ENCODE measurements around the gene TUBA3E.
"Not testable (repeated sequence)": the region's sequence is repeated elsewhere in the genome, so short reads cannot be mapped to it uniquely, and the experiment has no call there.

Gene TUBA3E

GRCh38 chr2:130190237-130190636, 8.0 kb downstream of the TUBA3E start:
- DNase-seq = no peak

DNA sequence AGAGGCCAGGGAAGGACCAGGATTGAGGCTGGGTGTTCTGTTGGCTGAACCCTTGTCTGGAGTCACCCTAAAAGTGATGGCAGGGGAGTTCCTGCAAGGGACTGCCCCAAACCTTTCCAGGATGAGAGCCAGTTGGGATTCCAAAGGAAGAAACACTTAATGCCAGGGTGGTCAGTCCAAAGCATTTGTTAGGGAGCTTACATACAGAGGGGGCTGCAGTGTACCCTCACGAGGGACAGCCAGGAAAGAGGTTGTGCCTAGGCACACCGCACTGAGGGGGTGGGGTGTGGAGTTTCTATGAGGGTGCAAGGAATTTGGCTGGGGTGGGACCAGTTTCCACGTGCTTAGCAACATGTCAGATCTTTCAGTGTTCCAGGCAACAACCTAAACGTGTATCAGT, 9.3 kb downstream of the TUBA3E start:
- DNase-seq = not testable (repeated sequence)

DNA sequence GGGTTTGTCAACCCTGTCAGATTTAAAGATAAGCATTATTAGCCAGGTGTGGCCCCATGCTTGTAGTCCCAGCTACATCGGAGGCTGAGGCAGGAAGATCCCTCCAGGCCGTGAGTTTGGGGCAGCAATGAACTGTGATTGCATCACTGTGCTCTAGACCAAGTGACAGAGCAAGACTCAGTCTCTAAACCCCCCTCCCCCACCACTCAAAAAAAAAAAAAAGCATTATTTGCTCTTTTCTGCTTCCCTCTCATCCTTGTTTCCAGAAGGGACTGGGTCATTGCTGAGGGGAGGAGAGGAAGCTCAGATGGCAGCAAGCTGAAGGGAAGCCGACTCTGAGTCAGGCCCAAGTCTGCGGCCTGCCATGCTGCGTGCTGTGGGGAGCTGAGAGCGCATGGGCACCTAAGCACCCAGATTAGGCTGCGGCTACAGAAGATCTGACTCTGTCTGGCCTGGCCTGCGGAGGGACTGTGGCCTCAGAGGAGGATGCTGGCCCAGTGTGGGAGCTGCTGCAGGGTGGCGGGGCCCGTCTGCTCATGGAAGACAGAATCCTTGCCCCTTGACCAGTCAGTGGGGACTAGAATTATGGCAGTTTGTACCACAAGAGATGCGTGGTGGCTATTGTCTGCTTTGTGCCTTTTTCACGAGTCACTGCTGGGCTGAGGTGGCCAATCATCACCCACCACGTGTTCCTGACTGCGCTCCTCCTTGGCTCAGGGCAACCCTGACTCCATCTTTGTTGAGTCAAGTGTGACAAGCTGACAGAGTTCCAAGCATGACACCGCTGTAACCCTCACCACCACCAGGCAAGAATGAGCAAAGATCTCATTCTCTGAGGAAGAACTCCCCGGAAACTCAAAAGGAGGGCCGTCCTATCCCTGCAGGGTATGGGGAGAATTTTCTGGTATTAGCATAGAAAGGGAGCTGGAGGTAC, 10.1 kb downstream of the TUBA3E start:
- DNase-seq = not testable (repeated sequence)

GRCh38 chr2:130187268-130187667, 11.0 kb downstream of the TUBA3E start:
- no peak for DNase-seq

DNA sequence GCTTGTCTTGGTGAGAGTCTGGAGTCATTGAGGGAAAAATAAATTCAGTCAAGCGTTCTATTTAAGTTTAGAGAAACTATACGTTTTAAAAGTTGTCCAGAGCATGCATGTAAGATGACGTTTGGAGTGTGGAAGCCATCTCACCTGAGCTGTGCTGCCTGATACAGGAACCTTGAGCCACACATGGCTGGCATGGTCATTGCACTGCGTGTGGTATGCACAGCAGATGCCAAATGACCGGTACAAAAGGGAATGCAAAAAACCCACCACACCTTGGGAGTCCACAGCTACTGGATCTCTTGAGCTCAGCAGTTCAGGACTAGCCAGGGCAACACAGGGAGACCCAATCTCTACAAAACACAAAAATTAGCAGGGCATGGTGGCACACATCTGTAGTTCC, 11.8 kb downstream of the TUBA3E start:
- DNase-seq = no peak

DNA sequence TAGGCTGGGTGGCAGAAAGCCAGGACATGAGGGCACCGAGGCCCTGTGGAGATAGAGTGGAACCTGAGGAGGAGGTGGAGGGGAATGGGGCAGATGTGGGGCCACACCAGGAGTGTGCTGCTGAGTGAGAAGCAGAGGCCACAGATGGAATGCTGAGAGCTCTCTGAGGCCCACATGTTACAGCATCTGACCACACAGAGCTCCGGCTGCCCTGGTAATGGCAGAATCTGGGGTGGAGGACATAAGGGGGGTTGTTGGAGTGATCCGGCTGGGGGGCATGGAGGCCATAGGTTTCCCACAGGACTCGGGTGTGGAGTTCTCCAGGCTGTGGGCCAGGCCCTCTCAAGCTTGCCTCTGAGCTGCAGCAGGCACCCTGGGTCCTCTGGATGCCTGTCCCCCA, 12.3 kb downstream of the TUBA3E start:
- DNase-seq = no peak

DNA sequence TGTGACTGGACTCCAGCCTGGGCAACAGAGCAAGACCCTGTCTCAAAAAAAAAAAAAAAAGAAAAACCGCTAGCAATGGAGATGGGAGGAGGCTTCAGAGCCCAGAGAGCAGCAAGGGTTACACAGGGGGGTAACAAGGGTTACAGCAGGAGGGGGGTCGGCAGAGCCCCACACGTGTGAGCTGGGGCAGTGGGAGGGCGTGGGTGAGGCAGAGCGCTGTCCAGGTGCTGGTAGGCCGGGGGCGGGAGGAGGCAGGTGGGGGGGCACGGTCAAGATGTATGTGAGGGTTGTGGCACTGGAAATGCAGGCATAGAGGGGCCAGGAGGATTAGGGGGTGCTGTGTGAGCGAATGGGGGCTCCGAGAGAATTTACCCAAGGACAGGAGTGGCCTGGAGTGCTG, 12.8 kb downstream of the TUBA3E start:
- no peak for DNase-seq

GRCh38 chr2:130183512-130184373, 14.5 kb downstream of the TUBA3E start:
- DNase-seq = peak; percentile 46

GRCh38 chr2:130182826-130183511, 15.3 kb downstream of the TUBA3E start:
- not testable (repeated sequence) for DNase-seq

GRCh38 chr2:130181880-130182682, 16.2 kb downstream of the TUBA3E start, which contains the start of gene MZT2B:
TSS of gene MZT2B (plus strand) at chr2:130182262. CDS start at chr2:130182283, 21 bp downstream.
- peak; percentile 90 for DNase-seq

GRCh38 chr2:130181325-130181879, 16.8 kb downstream of the TUBA3E start, which contains the start of gene SMPD4:
TSS of gene SMPD4 (minus strand) at chr2:130181602. CDS start at chr2:130176592, 5,010 bp downstream.
- DNase-seq = peak; percentile 99

DNA sequence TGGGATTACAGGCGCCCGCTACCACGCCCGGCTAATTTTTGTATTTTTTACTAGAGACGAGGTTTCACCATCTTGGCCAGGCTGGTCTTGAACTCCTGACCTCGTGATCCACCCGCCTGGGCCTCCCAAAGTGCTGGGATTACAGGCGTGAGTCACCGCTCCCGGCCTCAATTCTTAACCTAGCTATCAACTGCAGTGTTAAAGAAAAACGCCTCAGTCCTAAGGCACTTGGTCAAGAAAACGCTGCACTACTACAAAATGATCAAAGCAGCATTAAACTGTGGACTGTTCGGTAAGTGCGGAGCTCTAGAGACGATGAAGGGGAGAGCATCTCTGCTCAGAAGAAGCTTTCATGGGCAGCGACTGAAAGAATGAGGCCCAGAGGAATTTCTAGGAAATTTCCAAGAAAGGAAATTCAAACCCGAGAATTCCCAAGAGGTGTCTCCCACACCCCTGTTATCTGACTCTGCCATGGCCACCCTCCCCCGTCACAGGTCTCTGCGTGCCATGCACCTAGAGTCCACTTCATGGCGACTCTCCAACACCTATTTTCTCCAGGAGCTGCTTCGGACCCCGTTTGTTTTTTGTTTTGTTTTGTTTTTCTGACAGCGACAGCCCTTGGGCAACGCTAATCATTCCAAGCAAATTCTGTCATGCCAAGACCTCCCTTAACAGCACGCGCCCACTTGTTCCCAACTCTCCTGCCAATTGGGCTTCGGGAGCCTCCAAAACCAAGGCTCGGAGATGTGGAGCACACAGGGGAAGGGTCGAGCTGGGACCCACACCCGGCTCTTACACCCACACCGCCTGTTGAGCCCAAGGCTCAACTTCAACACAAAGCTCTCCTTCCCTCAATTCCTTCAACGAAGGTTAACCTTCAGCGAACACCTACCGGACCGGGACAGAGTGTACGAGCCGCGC, 17.6 kb downstream of the TUBA3E start:
- DNase-seq = not testable (repeated sequence)

DNA sequence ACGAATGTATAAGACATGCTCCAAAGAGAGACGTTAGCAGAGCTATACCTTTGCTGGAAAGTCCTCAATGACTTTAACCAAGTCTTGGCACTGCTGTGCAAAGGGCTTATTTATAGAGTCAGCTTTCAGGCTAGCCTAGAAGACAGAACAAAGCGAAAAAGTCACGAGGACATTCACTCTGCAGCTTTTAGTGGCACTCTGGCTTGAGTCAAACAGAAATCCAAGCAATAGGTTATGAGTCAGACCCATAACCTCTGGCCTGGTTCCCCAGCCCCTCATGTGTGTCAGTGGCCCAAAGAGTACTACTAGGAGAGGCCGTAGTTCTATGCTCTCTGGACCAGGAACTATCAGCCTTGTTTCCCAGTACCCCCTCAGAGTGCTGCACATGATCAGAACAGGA, 23.4 kb downstream of the TUBA3E start:
- DNase-seq = not testable (repeated sequence)

- no peak for DNase-seq
Observed at GRCh38 chr2:130169896-130170295, 28.3 kb downstream of the TUBA3E start.

- DNase-seq = not testable (repeated sequence)
Observed at GRCh38 chr2:130169163-130169562, 29.1 kb downstream of the TUBA3E start.

DNA sequence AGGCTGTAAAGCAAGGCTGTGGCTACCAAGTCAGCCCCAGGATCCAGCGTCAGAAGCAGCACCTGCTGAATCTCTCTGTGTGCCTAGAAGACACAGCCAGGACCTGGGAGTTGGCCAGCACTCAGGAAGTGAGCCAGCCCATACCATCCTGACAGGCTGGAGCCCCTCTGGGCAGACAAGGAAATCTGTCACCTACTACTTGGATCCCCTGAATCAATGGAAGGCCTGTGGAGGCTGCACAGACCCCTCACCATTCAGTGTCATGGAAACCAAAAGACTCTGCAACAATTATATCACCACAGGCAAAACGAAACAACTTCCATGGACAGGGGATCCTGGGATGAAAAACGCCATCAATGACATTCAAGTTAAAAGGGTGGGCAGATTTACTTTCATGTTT, 31.6 kb downstream of the TUBA3E start:
- DNase-seq = not testable (repeated sequence)

DNA sequence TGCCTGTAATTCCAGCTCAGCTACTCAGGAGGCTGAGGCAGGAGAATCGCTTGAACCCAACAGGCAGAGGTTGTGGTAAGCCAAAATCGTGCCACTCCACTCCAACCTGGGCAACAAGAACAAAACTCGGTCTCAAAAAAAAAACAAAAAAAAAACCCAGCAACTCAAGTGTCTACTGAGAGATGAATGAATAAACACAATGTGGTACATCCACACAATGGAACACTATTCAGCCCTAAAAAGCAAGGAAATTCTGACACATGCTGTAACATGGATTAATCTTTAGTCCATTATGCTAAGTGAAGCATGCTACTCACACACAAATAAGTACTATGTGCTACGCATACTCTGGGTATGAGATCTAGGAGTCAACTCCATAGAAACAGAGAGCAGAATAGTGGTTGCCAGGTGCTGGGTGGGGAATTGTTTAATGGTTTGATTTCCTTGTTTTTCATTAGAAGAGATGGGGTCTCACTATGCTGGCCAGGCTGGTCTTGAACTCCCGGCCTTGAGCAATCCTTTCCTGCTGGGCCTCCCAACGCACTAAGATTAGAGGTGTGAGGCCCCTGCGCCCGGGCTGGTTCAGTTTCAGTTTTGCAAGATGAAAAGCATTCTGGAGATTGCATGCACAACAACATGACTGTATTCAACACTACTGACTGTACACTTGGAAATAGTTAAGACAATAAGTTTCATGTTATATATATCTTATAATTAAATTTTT, 32.8 kb downstream of the TUBA3E start:
- no peak for DNase-seq

DNA sequence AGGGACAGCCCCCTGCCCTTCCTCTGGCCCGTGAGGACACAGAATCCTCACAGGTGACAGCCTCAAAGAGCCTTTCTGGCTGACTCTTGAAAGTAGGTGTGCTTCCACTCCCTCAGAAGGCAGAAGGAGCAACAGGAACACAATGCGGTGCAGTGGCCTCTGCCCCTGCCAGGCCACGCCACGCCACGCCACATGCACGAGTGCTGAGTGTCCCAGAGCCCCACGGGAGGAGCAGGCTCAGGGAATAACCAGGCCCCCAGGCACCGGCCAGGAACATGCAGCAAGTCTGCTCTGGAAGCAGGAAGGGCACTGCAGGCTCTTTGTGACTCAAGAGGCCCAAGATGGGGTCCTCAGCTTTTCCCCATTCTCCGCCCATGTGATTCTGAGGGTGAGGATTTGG, 35.3 kb downstream of the TUBA3E start:
- no peak for DNase-seq

GRCh38 chr2:130162486-130162885, 35.8 kb downstream of the TUBA3E start:
- not testable (repeated sequence) for DNase-seq
